IPS-15b (cell line): ENCODE results near the gene DPYSL5.
"Not testable (repeated sequence)": the region's sequence is repeated elsewhere in the genome, so short reads cannot be mapped to it uniquely, and the experiment has no call there.

Experiments
- H3K27me3 ChIP-seq: one replicate; pipeline ENCODE4 v1.6.1; 2013; ENCODE audit warnings: low read length; ENCODE audit not compliant: control insufficient read depth, insufficient read depth
- H3K36me3 ChIP-seq: one replicate; pipeline ENCODE4 v1.6.1; 2013; ENCODE audit warnings: low read length; ENCODE audit not compliant: control insufficient read depth, insufficient read depth
- H3K4me1 ChIP-seq: one replicate; pipeline ENCODE4 v1.6.1; 2013; ENCODE audit warnings: mild to moderate bottlenecking, low read length; ENCODE audit not compliant: control insufficient read depth, insufficient read depth
- H3K4me3 ChIP-seq: one replicate; pipeline ENCODE4 v1.5.1; 2013; ENCODE audit warnings: low read depth, low read length
- H3K9ac ChIP-seq: one replicate; pipeline ENCODE4 v1.6.1; 2013; ENCODE audit warnings: low read depth, mild to moderate bottlenecking, low read length
- H3K9me3 ChIP-seq: one replicate; pipeline ENCODE4 v1.6.1; 2013; ENCODE audit warnings: mild to moderate bottlenecking, low read length; ENCODE audit not compliant: control insufficient read depth, insufficient read depth

DPYSL5 gene

DNA sequence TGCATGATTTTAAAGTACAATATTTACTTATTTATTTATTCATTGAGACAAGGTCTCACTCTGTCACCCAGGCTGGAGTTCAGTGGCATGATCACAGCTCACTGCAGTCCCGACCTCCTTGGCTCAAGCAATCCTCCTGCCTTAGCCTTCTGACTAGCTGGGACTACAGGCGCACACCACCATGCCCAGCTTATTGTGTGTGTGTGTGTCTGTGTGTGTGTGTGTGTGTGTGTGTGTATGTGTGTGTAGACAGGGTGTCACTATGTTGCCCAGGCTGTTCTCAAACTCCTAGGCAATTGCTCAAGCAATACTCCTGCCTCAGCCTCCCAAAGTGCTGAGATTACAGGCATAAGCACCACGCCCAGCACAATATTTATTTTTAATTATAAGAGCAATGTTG is 34.3 kb downstream of the DPYSL5 start:
- H3K4me3 ChIP-seq, H3K4me1 ChIP-seq, H3K9me3 ChIP-seq, H3K36me3 ChIP-seq, H3K27me3 ChIP-seq, H3K9ac ChIP-seq: not testable (repeated sequence)

- Histone ChIP-seq H3K4me1 (no peaks in the 10 kb centered on the region), H3K36me3 (no peaks in the 10 kb centered on the region), H3K4me3 (no peak overlapping the region), H3K9ac (no peak overlapping the region), H3K27me3 (no peaks in the 10 kb centered on the region), H3K9me3 (no peaks in the 10 kb centered on the region)
These were observed 36.0 kb downstream of the DPYSL5 start for GRCh38 chr2:26883956-26884355.

DNA sequence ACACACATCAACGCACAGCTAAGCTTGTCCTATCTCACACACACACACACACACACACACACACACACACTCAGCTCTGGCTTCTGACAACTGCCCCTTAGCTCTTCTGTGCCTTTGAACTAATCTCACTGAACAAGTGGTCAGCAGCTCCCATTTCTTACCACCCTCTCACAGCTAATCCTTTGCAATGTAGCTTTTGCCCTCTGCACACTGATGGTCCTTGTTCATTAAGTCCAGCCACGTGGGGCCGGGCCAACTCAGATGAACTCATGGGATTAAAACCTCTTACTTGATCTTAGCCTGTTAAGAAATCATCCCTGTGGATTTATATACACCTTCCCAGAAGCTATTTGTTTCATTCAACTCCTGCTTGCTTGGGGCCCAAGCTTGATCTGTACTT is 36.6 kb downstream of the DPYSL5 start:
- no peak overlapping the region for H3K4me3 ChIP-seq
- no peaks in the 10 kb centered on the region for H3K9me3 ChIP-seq
- H3K36me3 ChIP-seq: no peaks in the 10 kb centered on the region
- no peaks in the 10 kb centered on the region for H3K4me1 ChIP-seq
- H3K27me3 ChIP-seq: no peaks in the 10 kb centered on the region
- no peak overlapping the region for H3K9ac ChIP-seq

GRCh38 chr2:26885651-26886329 is 37.9 kb downstream of the DPYSL5 start:
- no peak overlapping the region for H3K4me3 ChIP-seq
- no peaks in the 10 kb centered on the region for H3K4me1 ChIP-seq
- H3K9ac ChIP-seq: no peak overlapping the region
- H3K9me3 ChIP-seq: no peaks in the 10 kb centered on the region
- H3K36me3 ChIP-seq: no peaks in the 10 kb centered on the region
- no peaks in the 10 kb centered on the region for H3K27me3 ChIP-seq

- H3K27me3 ChIP-seq: no peaks in the 10 kb centered on the region
- no peaks in the 10 kb centered on the region for H3K36me3 ChIP-seq
- H3K9ac ChIP-seq: no peak overlapping the region
- H3K4me3 ChIP-seq: no peak overlapping the region
- H3K9me3 ChIP-seq: no peaks in the 10 kb centered on the region
- no peaks in the 10 kb centered on the region for H3K4me1 ChIP-seq
These were observed 38.8 kb downstream of the DPYSL5 start for GRCh38 chr2:26886736-26887135.

- Histone ChIP-seq H3K27me3 (no peaks in the 10 kb centered on the region), H3K4me3 (no peak overlapping the region), H3K9ac (no peak overlapping the region), H3K9me3 (no peaks in the 10 kb centered on the region), H3K36me3 (no peaks in the 10 kb centered on the region), H3K4me1 (no peaks in the 10 kb centered on the region)
These were observed 39.2 kb downstream of the DPYSL5 start for GRCh38 chr2:26887151-26887550.

DNA sequence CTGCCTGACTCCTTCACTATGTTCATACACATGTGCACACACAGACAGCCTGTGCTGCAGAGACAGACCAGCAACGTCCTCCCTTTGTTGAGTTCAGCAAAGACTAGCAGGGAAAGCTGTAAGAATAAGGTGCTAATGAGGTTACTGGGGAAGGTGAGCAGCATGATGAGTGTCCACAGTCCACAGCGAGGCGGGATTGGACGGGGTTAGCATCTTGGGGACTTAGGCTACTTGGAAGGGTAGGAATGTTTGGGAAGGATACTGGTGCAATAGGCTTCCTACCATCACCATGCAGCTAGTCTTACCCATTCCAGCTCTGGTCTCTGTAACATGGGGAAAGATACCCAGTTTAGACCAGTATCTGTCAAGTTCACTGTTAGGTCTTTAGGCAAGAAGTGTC is 41.9 kb downstream of the DPYSL5 start:
- no peak overlapping the region for H3K9ac ChIP-seq
- no peaks in the 10 kb centered on the region for H3K9me3 ChIP-seq
- no peaks in the 10 kb centered on the region for H3K4me1 ChIP-seq
- H3K27me3 ChIP-seq: no peaks in the 10 kb centered on the region
- no peak overlapping the region for H3K4me3 ChIP-seq
- H3K36me3 ChIP-seq: no peaks in the 10 kb centered on the region

- H3K4me3 ChIP-seq: no peak overlapping the region
- H3K27me3 ChIP-seq: no peaks in the 10 kb centered on the region
- no peak overlapping the region for H3K9ac ChIP-seq
- no peaks in the 10 kb centered on the region for H3K4me1 ChIP-seq
- no peaks in the 10 kb centered on the region for H3K9me3 ChIP-seq
- no peaks in the 10 kb centered on the region for H3K36me3 ChIP-seq
These were observed 42.5 kb downstream of the DPYSL5 start for GRCh38 chr2:26890341-26891000.

- no peaks in the 10 kb centered on the region for H3K9me3 ChIP-seq
- H3K27me3 ChIP-seq: no peaks in the 10 kb centered on the region
- H3K4me1 ChIP-seq: no peaks in the 10 kb centered on the region
- no peak overlapping the region for H3K4me3 ChIP-seq
- H3K36me3 ChIP-seq: no peaks in the 10 kb centered on the region
- H3K9ac ChIP-seq: no peak overlapping the region
These were observed 44.2 kb downstream of the DPYSL5 start for GRCh38 chr2:26892133-26892532.

DNA sequence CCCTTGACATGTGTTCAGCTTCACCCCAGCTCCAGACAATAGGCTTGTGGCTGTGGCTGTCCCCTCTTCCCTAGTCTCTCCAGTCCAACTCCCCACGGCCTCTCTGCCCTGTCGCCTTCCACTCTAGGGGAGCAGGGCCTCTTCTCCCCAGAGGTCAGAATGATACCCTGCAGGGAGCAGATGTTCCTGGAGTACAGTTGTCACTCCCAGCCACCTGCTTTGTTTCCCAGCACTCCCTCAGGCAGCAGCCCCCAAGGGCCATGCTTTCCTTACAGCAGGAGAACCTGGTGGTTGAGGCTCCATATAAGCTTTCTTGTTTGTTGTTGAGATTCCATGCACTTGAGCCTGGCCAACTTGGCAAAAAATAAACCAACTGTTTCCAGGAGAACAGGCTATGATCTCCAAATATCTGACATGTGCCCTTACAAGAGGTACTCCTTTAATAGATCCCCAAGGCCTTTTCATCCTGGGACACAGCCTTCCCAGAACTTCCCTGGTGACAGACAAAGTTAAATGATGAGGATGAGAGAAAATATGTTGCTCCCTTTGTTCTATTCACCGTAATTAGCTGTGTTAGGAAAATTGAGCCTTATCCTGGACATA is 45.1 kb downstream of the DPYSL5 start:
- H3K36me3 ChIP-seq: no peaks in the 10 kb centered on the region
- no peaks in the 10 kb centered on the region for H3K27me3 ChIP-seq
- no peak overlapping the region for H3K4me3 ChIP-seq
- no peaks in the 10 kb centered on the region for H3K4me1 ChIP-seq
- H3K9me3 ChIP-seq: no peaks in the 10 kb centered on the region
- H3K9ac ChIP-seq: no peak overlapping the region

- no peaks in the 10 kb centered on the region for H3K4me1 ChIP-seq
These were observed 46.2 kb downstream of the DPYSL5 start for GRCh38 chr2:26894136-26894535.

DNA sequence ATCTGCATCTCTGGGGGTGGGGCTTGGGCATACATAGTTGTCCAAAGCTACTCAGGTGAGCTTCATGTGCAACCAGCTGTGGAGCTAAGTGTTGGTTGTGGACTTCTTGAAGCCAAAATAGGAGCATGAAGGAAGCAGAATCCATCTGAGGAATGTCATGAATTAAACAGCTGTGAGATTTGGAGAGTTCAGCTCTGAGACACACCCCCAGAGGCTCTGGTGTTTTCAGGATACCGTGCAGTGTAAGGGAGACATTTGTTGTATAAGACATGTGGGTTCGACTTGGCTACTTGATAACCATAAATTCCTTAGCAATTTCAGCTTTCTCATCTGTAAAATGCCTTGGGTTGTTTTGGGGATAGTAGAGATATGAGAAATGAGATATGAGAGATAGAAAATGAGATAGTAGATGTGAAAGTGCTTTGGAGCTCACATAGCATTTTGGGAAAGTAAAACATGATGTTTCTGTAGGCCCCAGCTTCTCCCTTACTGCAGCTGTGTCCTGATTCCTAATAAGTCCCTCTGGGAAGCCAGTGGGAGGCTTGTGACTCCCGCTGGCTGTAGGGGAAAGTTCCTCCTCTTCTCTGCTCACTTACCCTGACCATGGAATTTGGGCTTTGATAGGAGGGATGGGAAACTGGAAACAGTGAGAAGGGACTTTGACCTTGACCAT is 50.0 kb downstream of the DPYSL5 start:
- H3K4me1 ChIP-seq: peaks cover 16% of the 10 kb centered on the region
- no peaks in the 10 kb centered on the region for H3K36me3 ChIP-seq
- no peak overlapping the region for H3K9ac ChIP-seq
- peaks cover 4% of the 10 kb centered on the region for H3K27me3 ChIP-seq
- no peak overlapping the region for H3K4me3 ChIP-seq
- no peaks in the 10 kb centered on the region for H3K9me3 ChIP-seq

More at GRCh38 chr2:26894136-26894535, 46.2 kb downstream of the DPYSL5 start:
- H3K36me3 ChIP-seq: no peaks in the 10 kb centered on the region
- H3K4me3 ChIP-seq: no peak overlapping the region
- no peaks in the 10 kb centered on the region for H3K9me3 ChIP-seq
- no peak overlapping the region for H3K9ac ChIP-seq
- H3K27me3 ChIP-seq: no peaks in the 10 kb centered on the region
